Activated CD8-positive, alpha-beta T cell treated with anti-CD3 and anti-CD28 coated beads, Interleukin-2, amount 10 ng/mL, durations not matched to agents 7 days and 5 days (primary cell): ENCODE data around the gene NAPA. TPM values are rescaled to one million over a fixed set of nuclear protein-coding genes. Genes with fewer than 3 reads are reported as not detected.
A peak's percentile ranks its signal among the peaks of the same experiment; 100 is the strongest.

Source experiments
- ATAC-seq: fragments of 150-1000 bp; cut with Tn5 transposase; one replicate; pipeline ENCODE4 v1.10.0; 2021; ENCODE audit warnings: moderate library complexity
- CTCF ChIA-PET: fragments of 350-600 bp; sonication (Branson Sonifier 250); formaldehyde crosslinking; loops from one replicate; lab custom pipeline; 2021; ENCODE audit warnings: antibody characterized with exemption; lab: Charles Lee
- POLR2A ChIA-PET: fragments of 350-600 bp; sonication (Branson Sonifier 250); formaldehyde crosslinking; loops from one replicate; lab custom pipeline; 2021; ENCODE audit warnings: antibody characterized with exemption; lab: Charles Lee
- DNase-seq: peaks from one replicate; pipeline ENCODE4 v3.0.0-alpha.2; 2020
- H3K27ac Mint-ChIP-seq: one replicate; pipeline ENCODE4 v1.8.0; 2021; ENCODE audit warnings: mild to moderate bottlenecking, mixed read lengths
- H3K27me3 Mint-ChIP-seq: one replicate; pipeline ENCODE4 v1.8.0; 2021; ENCODE audit warnings: low read depth, mixed read lengths
- H3K36me3 Mint-ChIP-seq: one replicate; pipeline ENCODE4 v1.8.0; 2021; ENCODE audit warnings: low read depth, mixed read lengths
- H3K4me1 Mint-ChIP-seq: one replicate; pipeline ENCODE4 v1.8.0; 2021; ENCODE audit warnings: low read depth, mixed read lengths
- H3K4me3 Mint-ChIP-seq: one replicate; pipeline ENCODE4 v1.8.0; 2021; ENCODE audit warnings: mild to moderate bottlenecking, mixed read lengths
- H3K9me3 Mint-ChIP-seq: one replicate; pipeline ENCODE4 v1.8.0; 2022; ENCODE audit warnings: mixed read lengths; ENCODE audit not compliant: insufficient read depth
- total RNA-seq, 2 experiments: library from RNA; stranded (reverse); gene quantifications; one replicate each; pipeline ENCODE4 v1.2.3, GENCODE V29; 2021

Gene NAPA
- 100 to 1,000 TPM in 1 of 2 experiments, 10 to 100 TPM in 1; 90.0 to 103 TPM for total RNA-seq

- Mint-ChIP-seq H3K27ac (peak within 1 kb of the TSS; percentile 96), H3K36me3 (peaks cover 12% of the 10 kb centered on the region), H3K4me3 (peak within 1 kb of the TSS; percentile 94), H3K4me1 (peaks cover 81% of the 10 kb centered on the region), H3K9me3 (no peaks in the 10 kb centered on the region), H3K27me3 (peaks cover 11% of the 10 kb centered on the region)
- ChIA-PET CTCF (interaction anchor here (0.7 to 2.6 kb wide), 25 partner anchors 13 to 237 kb away, joined by 3 to 20 read pairs (median 3); partner anchors contain the start of genes DHX34 and KPTN), POLR2A (interaction anchor here (0.6 to 2.8 kb wide), 12 partner anchors 9 to 402 kb away, joined by 3 to 17 read pairs (median 4); partner anchors contain the start of genes BICRA, KPTN, SELENOW and ZC3H4)
- peak; percentile 100 for DNase-seq
- peak; percentile 96 for ATAC-seq
Observed at GRCh38 chr19:47514869-47515588, at the start of gene NAPA. TSS of gene NAPA (minus strand) at chr19:47515063. CDS start at chr19:47514940, 123 bp downstream.

- Mint-ChIP-seq H3K4me1 (peaks cover 10% of the 10 kb centered on the region), H3K4me3 (no peak overlapping the region), H3K9me3 (no peaks in the 10 kb centered on the region), H3K36me3 (no peaks in the 10 kb centered on the region), H3K27me3 (peaks cover 19% of the 10 kb centered on the region), H3K27ac (no peak overlapping the region)
- ChIA-PET POLR2A (no interaction called here), CTCF (no interaction called here)
- ATAC-seq (no peak), DNase-seq (no peak)
Observed at GRCh38 chr19:47564081-47564480, 49.2 kb upstream of the NAPA start.

GRCh38 chr19:47561440-47562057 lies 46.7 kb upstream of the NAPA start:
- ChIA-PET CTCF (interaction anchor here (0.9 to 1.9 kb wide), 3 partner anchors 14 to 151 kb away, joined by 3 to 6 read pairs (median 6); partner anchors contain the start of gene EHD2), POLR2A (no interaction called here)
- no peak overlapping the region for H3K4me3 Mint-ChIP-seq

GRCh38 chr19:47560999-47561398 lies 46.1 kb upstream of the NAPA start:
- no peak for DNase-seq
- ChIA-PET CTCF (interaction anchor here (0.9 to 1.9 kb wide), 5 partner anchors 13 to 152 kb away, joined by 3 to 6 read pairs (median 3); partner anchors contain the start of gene EHD2), POLR2A (no interaction called here)
- H3K27ac Mint-ChIP-seq: no peak overlapping the region
- no peak for ATAC-seq
- H3K4me1 Mint-ChIP-seq: peaks cover 10% of the 10 kb centered on the region
- no peaks in the 10 kb centered on the region for H3K36me3 Mint-ChIP-seq
- H3K4me3 Mint-ChIP-seq: no peak overlapping the region
- H3K9me3 Mint-ChIP-seq: no peaks in the 10 kb centered on the region
- peaks cover 17% of the 10 kb centered on the region for H3K27me3 Mint-ChIP-seq

More at GRCh38 chr19:47561440-47562057, 46.7 kb upstream of the NAPA start:
- Mint-ChIP-seq H3K27ac (no peak overlapping the region), H3K4me1 (peaks cover 10% of the 10 kb centered on the region), H3K27me3 (peaks cover 17% of the 10 kb centered on the region), H3K36me3 (no peaks in the 10 kb centered on the region), H3K9me3 (no peaks in the 10 kb centered on the region)
- no peak for DNase-seq
- no peak for ATAC-seq

- Mint-ChIP-seq H3K27me3 (peaks cover 12% of the 10 kb centered on the region), H3K4me1 (no peaks in the 10 kb centered on the region), H3K27ac (no peak overlapping the region), H3K4me3 (no peak overlapping the region), H3K36me3 (no peaks in the 10 kb centered on the region), H3K9me3 (no peaks in the 10 kb centered on the region)
- ATAC-seq (no peak), DNase-seq (no peak)
- ChIA-PET POLR2A (no interaction called here), CTCF (interaction anchor here (0.9 to 1.0 kb wide), 2 partner anchors 9 to 15 kb away, joined by 3 read pairs; no protein-coding TSS in a partner anchor)
Observed at GRCh38 chr19:47550129-47550528, 35.3 kb upstream of the NAPA start.

- Mint-ChIP-seq H3K4me1 (no peaks in the 10 kb centered on the region), H3K27me3 (peaks cover 14% of the 10 kb centered on the region), H3K36me3 (no peaks in the 10 kb centered on the region), H3K9me3 (no peaks in the 10 kb centered on the region), H3K4me3 (no peak overlapping the region), H3K27ac (no peak overlapping the region)
- DNase-seq: no peak
- ChIA-PET POLR2A (no interaction called here), CTCF (interaction anchor here (0.9 to 1.0 kb wide), 2 partner anchors 10 to 14 kb away, joined by 3 read pairs; no protein-coding TSS in a partner anchor)
- no peak for ATAC-seq
Observed at GRCh38 chr19:47549261-47549862, 34.5 kb upstream of the NAPA start.

- H3K4me1 Mint-ChIP-seq: peaks cover 2% of the 10 kb centered on the region
- no peaks in the 10 kb centered on the region for H3K9me3 Mint-ChIP-seq
- H3K27ac Mint-ChIP-seq: no peak overlapping the region
- H3K27me3 Mint-ChIP-seq: peaks cover 17% of the 10 kb centered on the region
- DNase-seq: no peak
- ChIA-PET CTCF (interaction anchor here (1.4 kb wide), 2 partner anchors 14 to 20 kb away, joined by 3 to 6 read pairs; no protein-coding TSS in a partner anchor), POLR2A (no interaction called here)
- no peaks in the 10 kb centered on the region for H3K36me3 Mint-ChIP-seq
- no peak for ATAC-seq
- no peak overlapping the region for H3K4me3 Mint-ChIP-seq
Observed at GRCh38 chr19:47547199-47547598, 32.3 kb upstream of the NAPA start.

- ChIA-PET POLR2A (interaction anchor here (0.5 kb wide), 1 partner anchor 10 kb away, joined by 3 read pairs; no protein-coding TSS in a partner anchor), CTCF (no interaction called here)
- H3K9me3 Mint-ChIP-seq: no peaks in the 10 kb centered on the region
- H3K4me3 Mint-ChIP-seq: no peak overlapping the region
- DNase-seq (no peak), ATAC-seq (no peak)
- peaks cover 16% of the 10 kb centered on the region for H3K4me1 Mint-ChIP-seq
- peaks cover 17% of the 10 kb centered on the region for H3K27me3 Mint-ChIP-seq
- no peaks in the 10 kb centered on the region for H3K36me3 Mint-ChIP-seq
- H3K27ac Mint-ChIP-seq: no peak overlapping the region
Observed at GRCh38 chr19:47545061-47545948, 30.4 kb upstream of the NAPA start.

GRCh38 chr19:47544476-47544875 lies 29.6 kb upstream of the NAPA start:
- Mint-ChIP-seq H3K27me3 (peaks cover 17% of the 10 kb centered on the region), H3K4me1 (peaks cover 24% of the 10 kb centered on the region), H3K4me3 (no peak overlapping the region), H3K36me3 (no peaks in the 10 kb centered on the region), H3K9me3 (no peaks in the 10 kb centered on the region), H3K27ac (no peak overlapping the region)
- DNase-seq: no peak
- ChIA-PET CTCF (interaction anchor here (1.3 kb wide), 1 partner anchor 28 kb away, joined by 3 read pairs; no protein-coding TSS in a partner anchor), POLR2A (interaction anchor here (0.5 kb wide), 1 partner anchor 10 kb away, joined by 3 read pairs; no protein-coding TSS in a partner anchor)
- ATAC-seq: no peak

- CTCF ChIA-PET: interaction anchor here (1.3 kb wide), 1 partner anchor 28 kb away, joined by 3 read pairs; no protein-coding TSS in a partner anchor
- H3K4me1 Mint-ChIP-seq: peaks cover 24% of the 10 kb centered on the region
- H3K27ac Mint-ChIP-seq: no peak overlapping the region
- POLR2A ChIA-PET: no interaction called here
- no peaks in the 10 kb centered on the region for H3K36me3 Mint-ChIP-seq
- no peak overlapping the region for H3K4me3 Mint-ChIP-seq
- peaks cover 17% of the 10 kb centered on the region for H3K27me3 Mint-ChIP-seq
- ATAC-seq (no peak), DNase-seq (no peak)
- no peaks in the 10 kb centered on the region for H3K9me3 Mint-ChIP-seq
Observed at GRCh38 chr19:47544075-47544474, 29.2 kb upstream of the NAPA start.
